ENCODE data around the gene ARID3A. TPM values are rescaled to one million over a fixed set of nuclear protein-coding genes. Genes with fewer than 3 reads are reported as not detected.

The ARID3A gene
- total and polyA plus RNA-seq, 2 of the 13 experiments (the other 11 are each of a cell fraction or from before 2014, with no cell fraction given) = 71.3 to 77.9 TPM

DNA sequence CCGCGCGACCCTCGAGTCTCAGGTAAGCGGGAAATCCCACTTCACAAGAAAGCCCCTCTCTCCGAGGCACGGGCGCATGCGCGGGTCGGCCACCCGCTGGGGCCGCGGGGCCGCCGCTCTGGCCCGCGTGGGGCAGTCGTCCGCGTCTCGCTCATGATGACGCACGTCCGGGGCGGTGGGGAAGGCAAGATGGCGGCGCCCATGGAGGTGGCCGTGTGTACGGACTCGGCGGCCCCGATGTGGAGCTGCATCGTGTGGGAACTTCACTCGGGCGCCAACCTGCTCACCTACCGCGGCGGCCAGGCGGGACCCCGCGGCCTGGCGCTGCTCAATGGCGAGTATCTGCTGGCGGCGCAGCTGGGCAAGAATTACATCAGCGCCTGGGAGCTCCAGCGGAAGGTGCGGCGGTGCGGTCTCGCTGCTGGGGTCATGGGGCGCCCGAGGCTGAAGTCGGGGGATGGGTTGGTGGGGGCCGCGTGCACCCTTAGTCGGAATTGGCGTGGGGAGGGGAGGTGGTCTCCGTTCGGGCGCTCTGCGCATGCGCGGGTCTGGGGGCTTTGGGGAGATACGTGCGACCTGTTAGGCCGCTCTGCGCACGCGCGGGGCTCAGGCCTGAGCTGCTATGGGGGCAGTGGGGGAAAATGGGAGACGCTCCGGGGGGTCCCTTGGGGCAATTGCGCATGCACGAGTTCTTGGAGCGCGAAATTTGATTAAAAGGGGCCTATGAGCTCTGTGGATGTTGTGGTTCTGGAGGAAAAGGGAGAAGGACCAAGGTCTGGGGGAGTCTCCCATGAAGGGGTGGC lies 58.5 kb downstream of the ARID3A start, which contains the start of gene WDR18 (continued):
- TF ChIP-seq, protein P1, sequence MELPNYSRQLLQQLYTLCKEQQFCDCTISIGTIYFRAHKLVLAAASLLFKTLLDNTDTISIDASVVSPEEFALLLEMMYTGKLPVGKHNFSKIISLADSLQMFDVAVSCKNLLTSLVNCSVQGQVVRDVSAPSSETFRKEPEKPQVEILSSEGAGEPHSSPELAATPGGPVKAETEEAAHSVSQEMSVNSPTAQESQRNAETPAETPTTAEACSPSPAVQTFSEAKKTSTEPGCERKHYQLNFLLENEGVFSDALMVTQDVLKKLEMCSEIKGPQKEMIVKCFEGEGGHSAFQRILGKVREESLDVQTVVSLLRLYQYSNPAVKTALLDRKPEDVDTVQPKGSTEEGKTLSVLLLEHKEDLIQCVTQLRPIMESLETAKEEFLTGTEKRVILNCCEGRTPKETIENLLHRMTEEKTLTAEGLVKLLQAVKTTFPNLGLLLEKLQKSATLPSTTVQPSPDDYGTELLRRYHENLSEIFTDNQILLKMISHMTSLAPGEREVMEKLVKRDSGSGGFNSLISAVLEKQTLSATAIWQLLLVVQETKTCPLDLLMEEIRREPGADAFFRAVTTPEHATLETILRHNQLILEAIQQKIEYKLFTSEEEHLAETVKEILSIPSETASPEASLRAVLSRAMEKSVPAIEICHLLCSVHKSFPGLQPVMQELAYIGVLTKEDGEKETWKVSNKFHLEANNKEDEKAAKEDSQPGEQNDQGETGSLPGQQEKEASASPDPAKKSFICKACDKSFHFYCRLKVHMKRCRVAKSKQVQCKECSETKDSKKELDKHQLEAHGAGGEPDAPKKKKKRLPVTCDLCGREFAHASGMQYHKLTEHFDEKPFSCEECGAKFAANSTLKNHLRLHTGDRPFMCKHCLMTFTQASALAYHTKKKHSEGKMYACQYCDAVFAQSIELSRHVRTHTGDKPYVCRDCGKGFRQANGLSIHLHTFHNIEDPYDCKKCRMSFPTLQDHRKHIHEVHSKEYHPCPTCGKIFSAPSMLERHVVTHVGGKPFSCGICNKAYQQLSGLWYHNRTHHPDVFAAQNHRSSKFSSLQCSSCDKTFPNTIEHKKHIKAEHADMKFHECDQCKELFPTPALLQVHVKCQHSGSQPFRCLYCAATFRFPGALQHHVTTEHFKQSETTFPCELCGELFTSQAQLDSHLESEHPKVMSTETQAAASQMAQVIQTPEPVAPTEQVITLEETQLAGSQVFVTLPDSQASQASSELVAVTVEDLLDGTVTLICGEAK (IDR thresholded peaks at IDR 0.05) = no peak
- TF ChIP-seq, protein P1 (CRISPR knock-in tag; IDR thresholded peaks at IDR 0.05) = peak; percentile 71; the same call in 1 of the 2 replicates
- no peak for TF ChIP-seq ZSCAN9 (CRISPR knock-in tag; IDR thresholded peaks at IDR 0.05; ENCODE audit: borderline replicate concordance)
- no peak for TF ChIP-seq RFX5 (IDR thresholded peaks at IDR 0.05; ENCODE audit: low read depth, low read length)
- peak; percentile 20; the same call in 1 of the 2 replicates for TF ChIP-seq ZNF205 (CRISPR knock-in tag; IDR thresholded peaks at IDR 0.05)
- TF ChIP-seq ZNF737 (CRISPR knock-in tag; IDR thresholded peaks at IDR 0.05; ENCODE audit: borderline replicate concordance) = no peak
- no peak for TF ChIP-seq KLF6 (CRISPR knock-in tag; IDR thresholded peaks at IDR 0.05)
- TF ChIP-seq MAF1 (CRISPR knock-in tag; IDR thresholded peaks at IDR 0.05; ENCODE audit: borderline replicate concordance) = no peak
- no peak for TF ChIP-seq JDP2 (CRISPR knock-in tag; IDR thresholded peaks at IDR 0.05; ENCODE audit: borderline replicate concordance)
- peak; percentile 65; the same call in 1 of the 2 replicates for TF ChIP-seq ZNF784 (CRISPR knock-in tag; IDR thresholded peaks at IDR 0.05; ENCODE audit: borderline replicate concordance)
- peak; percentile 95 for TF ChIP-seq AKAP8 (CRISPR knock-in tag; IDR thresholded peaks at IDR 0.05)
- TF ChIP-seq ZNF367 (CRISPR knock-in tag; IDR thresholded peaks at IDR 0.05; ENCODE audit: borderline replicate concordance) = no peak
- no peak for TF ChIP-seq LCORL (IDR thresholded peaks at IDR 0.05)
- TF ChIP-seq LCORL (CRISPR knock-in tag; IDR thresholded peaks at IDR 0.05) = peak; percentile 73
- 0 out of 2 replicates have a peak, but pooled peaks have one; percentile 57 for TF ChIP-seq HES4 (CRISPR knock-in tag; IDR thresholded peaks at IDR 0.05; ENCODE audit: borderline replicate concordance)
- no peak for TF ChIP-seq RBM39 (IDR thresholded peaks at IDR 0.05; ENCODE audit: low read depth, low read length, poor library complexity, severe bottlenecking)
- TF ChIP-seq ZEB1 (IDR thresholded peaks at IDR 0.05; ENCODE audit: insufficient replicate concordance, low read depth) = no peak
- no peak for TF ChIP-seq NONO (IDR thresholded peaks at IDR 0.05)
- TF ChIP-seq NONO (CRISPR knock-in tag; conservative IDR thresholded peaks at IDR 0.05) = peak; percentile 66; the same call in 1 of the 2 replicates

Measured in HepG2 (cell line).